ENCODE data around the gene DRG1.
"Not testable (repeated sequence)": the region's sequence is repeated elsewhere in the genome, so short reads cannot be mapped to it uniquely, and the experiment has no call there.

DRG1 gene

GRCh38 chr22:31443516-31443915 is 44.1 kb downstream of the DRG1 start:
- DNase-seq, result no peak

GRCh38 chr22:31445642-31446041 is 46.2 kb downstream of the DRG1 start:
- DNase-seq, result no peak

GRCh38 chr22:31446208-31446607 is 46.8 kb downstream of the DRG1 start:
- DNase-seq, result no peak

- DNase-seq, result no peak
Measured at GRCh38 chr22:31446767-31447166, 47.4 kb downstream of the DRG1 start.

GRCh38 chr22:31447337-31447736 is 47.9 kb downstream of the DRG1 start:
- no peak for DNase-seq

- no peak for DNase-seq
Measured at GRCh38 chr22:31448382-31448781, 49.0 kb downstream of the DRG1 start.

- no peak for DNase-seq
Measured at GRCh38 chr22:31449506-31449905, 50.1 kb downstream of the DRG1 start.

GRCh38 chr22:31451709-31452571 is 52.5 kb downstream of the DRG1 start:
- DNase-seq, result peak in 1 of 2 experiments; percentile 34

GRCh38 chr22:31461699-31462098 is 62.3 kb downstream of the DRG1 start:
- DNase-seq, result no peak

GRCh38 chr22:31465307-31465706 is 65.9 kb downstream of the DRG1 start:
- no peak for DNase-seq

- no peak for DNase-seq
Measured at GRCh38 chr22:31474743-31475142, 75.3 kb downstream of the DRG1 start.

GRCh38 chr22:31475800-31476199 is 76.4 kb downstream of the DRG1 start:
- DNase-seq, result no peak

- DNase-seq, result no peak
Measured at GRCh38 chr22:31477329-31477728, 77.9 kb downstream of the DRG1 start.

- DNase-seq, result no peak
Measured at GRCh38 chr22:31481129-31481528, 81.7 kb downstream of the DRG1 start.

GRCh38 chr22:31482470-31482869 is 83.1 kb downstream of the DRG1 start:
- DNase-seq, result not testable (repeated sequence)

Data from NCI-H446 (cell line).